Measurements from ENCODE around the gene DGCR8. TPM values are rescaled to one million over a fixed set of nuclear protein-coding genes. Genes with fewer than 3 reads are reported as not detected.

Gene DGCR8
- total RNA-seq, 1 experiment from 2014 or later: 34.7 TPM

DNA sequence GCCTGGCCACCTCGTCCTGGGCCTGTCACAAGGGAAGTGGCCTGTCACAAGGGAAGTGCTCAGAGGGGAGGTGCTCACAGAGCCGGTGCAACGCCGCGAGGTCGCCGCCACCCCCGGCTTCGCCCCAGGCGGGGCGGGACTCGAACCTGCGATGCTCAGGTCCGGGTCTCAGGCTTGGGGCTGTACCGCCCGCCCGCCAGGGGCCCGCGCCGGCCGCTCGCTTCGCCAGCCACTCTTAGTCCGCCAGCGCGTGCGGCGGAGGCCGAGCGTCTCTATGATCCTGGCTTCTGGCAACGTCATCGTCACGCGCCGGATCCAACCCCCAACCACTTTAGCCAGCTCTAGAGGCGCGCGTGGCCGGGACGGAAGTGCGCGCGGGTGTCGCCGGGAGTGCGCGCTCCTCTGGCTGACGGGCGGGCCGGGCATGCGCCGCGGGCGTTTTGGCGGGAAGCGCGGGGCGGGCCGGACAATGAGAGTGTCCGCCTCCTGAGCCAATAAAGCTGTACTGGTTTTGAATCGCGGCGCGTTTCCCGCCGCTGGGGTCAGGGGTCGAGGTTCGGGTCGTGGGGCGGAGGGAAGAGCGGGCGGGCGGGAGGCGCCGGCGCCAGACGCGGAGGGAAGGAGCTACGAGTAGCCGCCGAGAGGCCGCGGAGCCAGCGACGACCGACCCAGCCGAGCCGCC, 37.1 kb downstream of the DGCR8 start, which contains the start of gene TRMT2A:
Gene TRMT2A, minus strand, starts transcription at position 276 of the 682 bp plus-strand sequence. CDS start 320 bp downstream, outside the sequence.
- Histone ChIP-seq H3K79me2 (ENCODE audit: low read depth) (peaks cover 59% of the 10 kb centered on the region), H3K4me3 (peak within 1 kb of the TSS; percentile 75), H3K27me3 (ENCODE audit: insufficient read depth, low read depth) (no peaks in the 10 kb centered on the region), H4K20me1 (ENCODE audit: insufficient read depth) (no peaks in the 10 kb centered on the region), H3K4me1 (replicated peaks; ENCODE audit: insufficient read depth) (peaks cover 9% of the 10 kb centered on the region; the same call in 1 of the 2 replicates), H3K27ac (0 out of 2 replicates have a peak within 1 kb of the TSS, but pooled peaks have one; percentile 28), H3K36me3 (ENCODE audit: low read depth) (no peaks in the 10 kb centered on the region), H3K4me2 (peak within 1 kb of the TSS; percentile 86), H3K9me2 (ENCODE audit: insufficient read depth) (no peaks in the 10 kb centered on the region), H3F3A (ENCODE audit: insufficient read depth, low read depth) (peaks cover 4% of the 10 kb centered on the region; the same call in 1 of the 2 replicates), H3K9me3 (ENCODE audit: insufficient read depth, low read depth) (no peaks in the 10 kb centered on the region), H2AFZ (peak within 1 kb of the TSS; percentile 88)
- intact Hi-C loops (cut with micrococcal nuclease; ENCODE audit: unreplicated experiment): loop anchor here (2.0 kb wide), 2 partner anchors 36 to 154 kb away; partner anchors contain the start of gene DGCR8
- no TSS peak for BruUV-seq (replicated peaks)
- POLR2A ChIA-PET (ENCODE audit: unreplicated experiment): no interaction called here
- TF ChIP-seq, protein P1, sequence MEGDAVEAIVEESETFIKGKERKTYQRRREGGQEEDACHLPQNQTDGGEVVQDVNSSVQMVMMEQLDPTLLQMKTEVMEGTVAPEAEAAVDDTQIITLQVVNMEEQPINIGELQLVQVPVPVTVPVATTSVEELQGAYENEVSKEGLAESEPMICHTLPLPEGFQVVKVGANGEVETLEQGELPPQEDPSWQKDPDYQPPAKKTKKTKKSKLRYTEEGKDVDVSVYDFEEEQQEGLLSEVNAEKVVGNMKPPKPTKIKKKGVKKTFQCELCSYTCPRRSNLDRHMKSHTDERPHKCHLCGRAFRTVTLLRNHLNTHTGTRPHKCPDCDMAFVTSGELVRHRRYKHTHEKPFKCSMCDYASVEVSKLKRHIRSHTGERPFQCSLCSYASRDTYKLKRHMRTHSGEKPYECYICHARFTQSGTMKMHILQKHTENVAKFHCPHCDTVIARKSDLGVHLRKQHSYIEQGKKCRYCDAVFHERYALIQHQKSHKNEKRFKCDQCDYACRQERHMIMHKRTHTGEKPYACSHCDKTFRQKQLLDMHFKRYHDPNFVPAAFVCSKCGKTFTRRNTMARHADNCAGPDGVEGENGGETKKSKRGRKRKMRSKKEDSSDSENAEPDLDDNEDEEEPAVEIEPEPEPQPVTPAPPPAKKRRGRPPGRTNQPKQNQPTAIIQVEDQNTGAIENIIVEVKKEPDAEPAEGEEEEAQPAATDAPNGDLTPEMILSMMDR (conservative IDR thresholded peaks at IDR 0.05): no peak
- TF ChIP-seq EZH2 (IDR thresholded peaks at IDR 0.05; ENCODE audit: low read depth): no peak
- DNase-seq: peak; percentile 80 to 95
- CTCF ChIA-PET: no interaction called here

DNA sequence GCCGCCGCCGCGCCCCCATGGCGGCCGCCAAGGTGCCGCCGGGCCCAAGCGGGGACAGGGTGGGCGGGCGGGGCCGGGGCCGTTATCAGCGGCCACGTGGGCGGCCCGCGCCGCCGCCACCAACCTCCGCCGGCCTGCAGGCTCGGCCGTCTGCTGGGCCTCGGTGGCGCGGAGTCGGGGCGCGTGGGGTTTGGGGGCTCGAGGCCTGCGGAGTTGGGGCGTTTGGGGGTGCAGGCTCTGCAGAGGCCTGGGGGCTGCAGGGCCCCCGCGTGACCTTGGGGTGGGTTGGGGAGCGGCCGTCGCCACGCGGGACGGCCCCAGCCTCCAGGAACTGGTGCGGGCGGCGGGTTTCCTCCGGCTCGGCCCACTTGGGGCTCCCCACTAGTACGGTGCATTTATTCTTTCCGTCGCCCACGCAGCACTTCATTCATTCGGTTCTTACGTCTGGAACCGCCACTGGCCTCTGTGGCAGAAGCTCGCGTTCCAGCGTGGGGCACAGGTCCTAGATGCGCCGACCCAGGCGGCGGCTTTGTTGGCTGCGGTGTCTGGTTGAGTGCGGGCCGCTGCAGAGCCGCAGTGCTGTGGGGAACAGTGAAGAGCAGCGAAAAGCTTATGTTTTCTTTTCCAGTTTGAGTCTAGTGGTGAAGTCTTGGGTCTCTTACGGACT, 37.7 kb downstream of the DGCR8 start:
- Histone ChIP-seq H3K36me3 (ENCODE audit: low read depth) (no peaks in the 10 kb centered on the region), H4K20me1 (ENCODE audit: insufficient read depth) (no peaks in the 10 kb centered on the region), H3F3A (ENCODE audit: insufficient read depth, low read depth) (no peaks in the 10 kb centered on the region), H3K4me3 (peak overlapping the region; percentile 75), H3K27ac (no peak overlapping the region), H3K27me3 (ENCODE audit: insufficient read depth, low read depth) (no peaks in the 10 kb centered on the region), H3K9me3 (ENCODE audit: insufficient read depth, low read depth) (no peaks in the 10 kb centered on the region), H3K4me1 (replicated peaks; ENCODE audit: insufficient read depth) (peaks cover 9% of the 10 kb centered on the region; the same call in 1 of the 2 replicates), H3K79me2 (ENCODE audit: low read depth) (peaks cover 62% of the 10 kb centered on the region), H3K9me2 (ENCODE audit: insufficient read depth) (no peaks in the 10 kb centered on the region), H3K4me2 (peak overlapping the region; percentile 86), H2AFZ (no peak overlapping the region; the same call in 1 of the 2 replicates)
- ChIA-PET CTCF (no interaction called here), POLR2A (ENCODE audit: unreplicated experiment) (no interaction called here)
- no peak for DNase-seq
- no peak for TF ChIP-seq EZH2 (IDR thresholded peaks at IDR 0.05; ENCODE audit: low read depth)
- TF ChIP-seq, protein P1 (conservative IDR thresholded peaks at IDR 0.05): no peak
- BruUV-seq (replicated peaks): no TSS peak
- intact Hi-C loops (cut with micrococcal nuclease; ENCODE audit: unreplicated experiment): loop anchor here (2.0 kb wide), 2 partner anchors 37 to 155 kb away; partner anchors contain the start of gene DGCR8

GRCh38 chr22:20118300-20119020, 38.4 kb downstream of the DGCR8 start:
- H3K79me2 ChIP-seq (ENCODE audit: low read depth): peaks cover 62% of the 10 kb centered on the region
- no peaks in the 10 kb centered on the region for H3K27me3 ChIP-seq (ENCODE audit: insufficient read depth, low read depth)
- no peak overlapping the region; the same call in 1 of the 2 replicates for H2AFZ ChIP-seq
- H3K9me3 ChIP-seq (ENCODE audit: insufficient read depth, low read depth): no peaks in the 10 kb centered on the region
- POLR2A ChIA-PET (ENCODE audit: unreplicated experiment): no interaction called here
- no peaks in the 10 kb centered on the region for H4K20me1 ChIP-seq (ENCODE audit: insufficient read depth)
- intact Hi-C loops (cut with micrococcal nuclease; ENCODE audit: unreplicated experiment): no loop called here
- peak overlapping the region; percentile 75 for H3K4me3 ChIP-seq
- no peaks in the 10 kb centered on the region for H3K36me3 ChIP-seq (ENCODE audit: low read depth)
- DNase-seq: no peak
- H3K4me1 ChIP-seq (replicated peaks; ENCODE audit: insufficient read depth): peaks cover 9% of the 10 kb centered on the region; the same call in 1 of the 2 replicates
- CTCF ChIA-PET: no interaction called here
- TF ChIP-seq, protein P1 (conservative IDR thresholded peaks at IDR 0.05): no peak
- no peak for TF ChIP-seq EZH2 (IDR thresholded peaks at IDR 0.05; ENCODE audit: low read depth)
- H3K27ac ChIP-seq: no peak overlapping the region
- H3K4me2 ChIP-seq: peak overlapping the region; percentile 86
- TSS peak; percentile 62 for BruUV-seq (replicated peaks)
- H3K9me2 ChIP-seq (ENCODE audit: insufficient read depth): no peaks in the 10 kb centered on the region
- no peaks in the 10 kb centered on the region for H3F3A ChIP-seq (ENCODE audit: insufficient read depth, low read depth)

All from PC-9 (cell line).